C4-2B (cell line): Measurements from ENCODE around the gene KCNMA1.

ENCODE experiments used
- CTCF ChIP-seq: fragments of 450-650 bp; conservative IDR thresholded peaks from 2 replicates; pipeline ENCODE4 v1.5.1; 2017; ENCODE audit warnings: mild to moderate bottlenecking
- ZFX ChIP-seq: fragments of 450-650 bp; IDR thresholded peaks from 2 replicates; pipeline ENCODE4 v1.6.1; 2017

DNA sequence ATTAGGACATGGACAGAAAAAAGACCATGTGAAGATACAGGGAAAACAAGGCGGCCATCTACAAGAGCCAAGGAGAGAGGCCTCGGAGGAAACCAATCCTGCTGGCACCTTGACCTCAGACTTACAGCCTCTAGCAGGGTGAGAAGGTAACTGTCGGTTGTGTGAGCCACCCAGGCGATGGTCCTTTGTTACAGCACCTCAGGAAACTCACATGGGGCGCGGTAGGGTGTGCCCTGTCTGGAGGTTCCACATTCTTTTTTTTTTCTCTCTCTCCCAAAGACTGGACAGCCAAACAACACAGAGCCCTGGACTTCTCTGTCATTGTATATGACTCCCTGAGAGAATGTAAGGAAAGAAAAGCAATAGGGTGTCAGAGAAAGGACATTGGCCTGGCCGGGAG, 163.2 kb downstream of the KCNMA1 start:
- TF ChIP-seq CTCF (no peak), ZFX (no peak)
